Peyer's patch (tissue), 4 donors: ENCODE results near the gene IGFBP4.

ENCODE experiments used
- POLR2A ChIP-seq, 2 donors: fragments of 450-650 bp; IDR thresholded peaks; one replicate each; pipeline ENCODE4 v1.5.1; 2017; ENCODE audit warnings: antibody characterized with exemption in 2 of 2, mild to moderate bottlenecking in 2 of 2, moderate library complexity in 2 of 2
- TF ChIP-seq, protein P1 (sequence below), 6 experiments: fragments of 450-650 bp in 4 of 6; fragments of 200-600 bp in 2 of 6; sonication (generic) in 1 of 6; IDR thresholded peaks; one replicate each; pipeline ENCODE4 v1.5.1; 2017 to 2019; ENCODE audit warnings: antibody characterized with exemption in 6 of 6, mild to moderate bottlenecking in 3 of 6, moderate library complexity in 1 of 6

DNA sequence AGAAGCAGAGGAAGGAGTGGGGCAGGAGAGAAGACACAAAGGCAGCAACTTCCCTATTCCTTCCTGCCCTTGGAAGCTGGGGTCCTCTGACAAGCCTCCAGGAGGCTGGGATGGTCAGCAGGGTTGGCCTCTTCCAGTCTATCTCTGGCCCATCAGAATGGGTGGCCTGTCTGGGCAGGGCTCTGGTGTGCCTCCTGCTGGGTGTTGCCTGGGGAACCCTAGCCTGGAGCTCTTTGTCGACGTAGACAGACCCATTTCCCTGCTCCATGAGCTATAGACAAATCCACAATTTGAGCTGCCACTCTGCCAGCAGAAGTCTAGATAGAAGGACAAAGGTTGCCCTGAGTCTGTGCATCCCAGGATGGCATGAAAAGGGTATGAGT is 11.4 kb downstream of the IGFBP4 start:
- TF ChIP-seq POLR2A (IDR thresholded peaks at IDR 0.05) = no peak
- TF ChIP-seq, protein P1, sequence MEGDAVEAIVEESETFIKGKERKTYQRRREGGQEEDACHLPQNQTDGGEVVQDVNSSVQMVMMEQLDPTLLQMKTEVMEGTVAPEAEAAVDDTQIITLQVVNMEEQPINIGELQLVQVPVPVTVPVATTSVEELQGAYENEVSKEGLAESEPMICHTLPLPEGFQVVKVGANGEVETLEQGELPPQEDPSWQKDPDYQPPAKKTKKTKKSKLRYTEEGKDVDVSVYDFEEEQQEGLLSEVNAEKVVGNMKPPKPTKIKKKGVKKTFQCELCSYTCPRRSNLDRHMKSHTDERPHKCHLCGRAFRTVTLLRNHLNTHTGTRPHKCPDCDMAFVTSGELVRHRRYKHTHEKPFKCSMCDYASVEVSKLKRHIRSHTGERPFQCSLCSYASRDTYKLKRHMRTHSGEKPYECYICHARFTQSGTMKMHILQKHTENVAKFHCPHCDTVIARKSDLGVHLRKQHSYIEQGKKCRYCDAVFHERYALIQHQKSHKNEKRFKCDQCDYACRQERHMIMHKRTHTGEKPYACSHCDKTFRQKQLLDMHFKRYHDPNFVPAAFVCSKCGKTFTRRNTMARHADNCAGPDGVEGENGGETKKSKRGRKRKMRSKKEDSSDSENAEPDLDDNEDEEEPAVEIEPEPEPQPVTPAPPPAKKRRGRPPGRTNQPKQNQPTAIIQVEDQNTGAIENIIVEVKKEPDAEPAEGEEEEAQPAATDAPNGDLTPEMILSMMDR (IDR thresholded peaks at IDR 0.05) = no peak
